Ovary (tissue), 3 donors: ENCODE measurements around the gene SLC6A6.

Source experiments
- EP300 ChIP-seq: sonication (generic); formaldehyde crosslinking; IDR thresholded peaks from one replicate; pipeline ENCODE4 v1.6.1; 2017; ENCODE audit warnings: antibody characterized with exemption
- POLR2A ChIP-seq: fragments of 450-650 bp; IDR thresholded peaks from one replicate; pipeline ENCODE4 v1.6.1; 2017; ENCODE audit warnings: antibody characterized with exemption, mild to moderate bottlenecking, moderate library complexity
- TF ChIP-seq, protein P1 (sequence below), 3 donors: fragments of 450-650 bp in 2 of 3; fragments of 200-600 bp in 1 of 3; IDR thresholded peaks; one replicate each; pipeline versions ENCODE4 v1.5.1 to v1.8.0; 2016 to 2022; ENCODE audit warnings: antibody characterized with exemption in 3 of 3, mild to moderate bottlenecking in 1 of 3
- donor health status: DM: no; HTN: no; CAD: no.

DNA sequence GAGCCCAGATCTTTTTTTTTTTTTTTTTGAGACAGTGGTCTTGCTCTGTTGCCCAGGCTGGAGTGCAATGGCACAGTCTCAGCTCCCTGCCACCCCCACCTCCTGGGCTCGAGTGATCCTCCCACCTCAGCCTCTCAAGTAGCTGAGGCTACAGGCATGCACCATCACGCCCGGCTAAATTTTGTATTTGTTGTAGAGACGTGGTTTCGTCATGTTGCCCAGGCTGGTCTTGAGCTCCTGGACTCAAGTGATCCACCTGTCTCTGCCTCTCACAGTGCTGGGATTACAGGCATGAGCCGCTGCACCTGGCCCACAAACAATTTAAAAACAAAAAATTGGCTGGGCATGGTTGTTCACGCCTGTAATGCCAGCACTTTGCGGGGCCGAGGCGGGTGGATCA, 22.6 kb upstream of the SLC6A6 start:
- TF ChIP-seq, protein P1, sequence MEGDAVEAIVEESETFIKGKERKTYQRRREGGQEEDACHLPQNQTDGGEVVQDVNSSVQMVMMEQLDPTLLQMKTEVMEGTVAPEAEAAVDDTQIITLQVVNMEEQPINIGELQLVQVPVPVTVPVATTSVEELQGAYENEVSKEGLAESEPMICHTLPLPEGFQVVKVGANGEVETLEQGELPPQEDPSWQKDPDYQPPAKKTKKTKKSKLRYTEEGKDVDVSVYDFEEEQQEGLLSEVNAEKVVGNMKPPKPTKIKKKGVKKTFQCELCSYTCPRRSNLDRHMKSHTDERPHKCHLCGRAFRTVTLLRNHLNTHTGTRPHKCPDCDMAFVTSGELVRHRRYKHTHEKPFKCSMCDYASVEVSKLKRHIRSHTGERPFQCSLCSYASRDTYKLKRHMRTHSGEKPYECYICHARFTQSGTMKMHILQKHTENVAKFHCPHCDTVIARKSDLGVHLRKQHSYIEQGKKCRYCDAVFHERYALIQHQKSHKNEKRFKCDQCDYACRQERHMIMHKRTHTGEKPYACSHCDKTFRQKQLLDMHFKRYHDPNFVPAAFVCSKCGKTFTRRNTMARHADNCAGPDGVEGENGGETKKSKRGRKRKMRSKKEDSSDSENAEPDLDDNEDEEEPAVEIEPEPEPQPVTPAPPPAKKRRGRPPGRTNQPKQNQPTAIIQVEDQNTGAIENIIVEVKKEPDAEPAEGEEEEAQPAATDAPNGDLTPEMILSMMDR (IDR thresholded peaks at IDR 0.05), result no peak
- no peak for TF ChIP-seq POLR2A
- TF ChIP-seq EP300, result no peak
